ENCODE measurements around the gene ZPR1.

The ZPR1 gene

DNA sequence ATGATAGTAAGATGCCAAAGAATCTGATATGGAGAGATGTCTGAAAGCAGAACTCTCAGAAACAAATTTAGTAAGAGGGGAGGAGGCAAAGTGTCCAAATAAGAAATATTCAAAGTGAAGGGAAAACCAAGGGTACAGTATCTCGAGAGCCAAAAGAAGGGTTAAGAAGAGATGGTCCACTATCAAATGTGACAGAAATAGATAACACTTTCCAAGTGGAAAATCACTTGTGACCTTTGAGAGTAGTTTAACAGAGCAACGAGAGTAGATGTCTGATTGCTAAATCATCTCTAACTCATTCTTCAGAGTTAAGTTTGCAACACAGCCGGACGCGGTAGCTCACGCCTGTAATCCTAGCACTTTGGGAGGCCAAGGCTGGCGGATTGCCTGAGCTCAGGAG, 10.8 kb downstream of the ZPR1 start:
- H3K27me3 ChIP-seq (ENCODE audit: insufficient read depth, low read depth, severe bottlenecking), result no peaks in the 10 kb centered on the region
- TF ChIP-seq, protein P1, sequence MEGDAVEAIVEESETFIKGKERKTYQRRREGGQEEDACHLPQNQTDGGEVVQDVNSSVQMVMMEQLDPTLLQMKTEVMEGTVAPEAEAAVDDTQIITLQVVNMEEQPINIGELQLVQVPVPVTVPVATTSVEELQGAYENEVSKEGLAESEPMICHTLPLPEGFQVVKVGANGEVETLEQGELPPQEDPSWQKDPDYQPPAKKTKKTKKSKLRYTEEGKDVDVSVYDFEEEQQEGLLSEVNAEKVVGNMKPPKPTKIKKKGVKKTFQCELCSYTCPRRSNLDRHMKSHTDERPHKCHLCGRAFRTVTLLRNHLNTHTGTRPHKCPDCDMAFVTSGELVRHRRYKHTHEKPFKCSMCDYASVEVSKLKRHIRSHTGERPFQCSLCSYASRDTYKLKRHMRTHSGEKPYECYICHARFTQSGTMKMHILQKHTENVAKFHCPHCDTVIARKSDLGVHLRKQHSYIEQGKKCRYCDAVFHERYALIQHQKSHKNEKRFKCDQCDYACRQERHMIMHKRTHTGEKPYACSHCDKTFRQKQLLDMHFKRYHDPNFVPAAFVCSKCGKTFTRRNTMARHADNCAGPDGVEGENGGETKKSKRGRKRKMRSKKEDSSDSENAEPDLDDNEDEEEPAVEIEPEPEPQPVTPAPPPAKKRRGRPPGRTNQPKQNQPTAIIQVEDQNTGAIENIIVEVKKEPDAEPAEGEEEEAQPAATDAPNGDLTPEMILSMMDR (IDR thresholded peaks at IDR 0.05; ENCODE audit: low read depth, low read length), result no peak
- no peak for DNase-seq
- peaks cover 34% of the 10 kb centered on the region for H3K36me3 ChIP-seq
- H3K27ac ChIP-seq, result no peak overlapping the region
- H3K4me3 ChIP-seq (ENCODE audit: low read depth, low read length), result no peak overlapping the region
- H3K9me3 ChIP-seq (ENCODE audit: severe bottlenecking), result no peaks in the 10 kb centered on the region

DNA sequence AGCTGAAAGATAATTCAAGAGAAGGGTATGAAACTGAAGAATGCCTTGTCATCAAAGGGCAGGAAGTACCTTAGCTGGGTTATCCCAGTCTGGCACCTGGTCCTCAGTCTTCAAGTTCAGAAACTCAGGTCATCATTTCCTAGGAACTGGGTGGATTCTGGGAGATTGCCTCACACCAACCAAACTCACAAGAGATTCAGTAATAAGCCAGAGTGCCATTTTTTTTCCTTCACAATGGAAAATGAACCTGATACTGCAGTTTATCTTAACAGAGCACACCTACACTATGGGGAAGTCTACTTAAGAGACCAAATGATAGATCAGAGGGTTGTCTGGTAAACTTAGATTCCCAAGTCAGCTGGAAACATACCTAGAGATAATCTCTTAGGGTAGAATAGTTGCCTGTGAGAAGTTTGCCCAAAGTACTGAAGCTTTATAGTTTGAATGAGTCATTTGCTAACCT, 11.3 kb downstream of the ZPR1 start:
- H3K9me3 ChIP-seq (ENCODE audit: severe bottlenecking), result no peaks in the 10 kb centered on the region
- TF ChIP-seq, protein P1 (IDR thresholded peaks at IDR 0.05; ENCODE audit: low read depth, low read length), result no peak
- peaks cover 31% of the 10 kb centered on the region for H3K36me3 ChIP-seq
- no peak overlapping the region for H3K27ac ChIP-seq
- DNase-seq, result no peak
- no peaks in the 10 kb centered on the region for H3K27me3 ChIP-seq (ENCODE audit: insufficient read depth, low read depth, severe bottlenecking)
- no peak overlapping the region for H3K4me3 ChIP-seq (ENCODE audit: low read depth, low read length)

DNA sequence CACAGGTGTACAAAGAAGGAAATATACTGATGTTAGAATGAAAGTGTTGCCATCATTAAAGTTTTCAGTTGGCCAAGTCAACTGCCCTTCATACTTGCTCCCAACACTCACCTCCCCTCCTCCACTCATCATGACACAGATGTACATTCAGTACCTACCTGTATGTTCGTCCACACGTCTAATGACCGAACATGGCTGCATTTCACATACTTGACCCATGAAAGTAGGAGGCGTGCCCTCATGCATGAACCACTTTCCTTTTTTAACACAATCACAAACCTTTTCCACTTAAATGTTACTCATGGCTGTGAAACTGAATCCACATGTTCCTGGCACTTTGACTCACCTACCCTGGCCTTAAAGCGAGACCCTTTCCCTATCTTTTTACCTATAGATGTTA, 11.8 kb downstream of the ZPR1 start:
- Histone ChIP-seq H3K27ac (no peak overlapping the region), H3K27me3 (ENCODE audit: insufficient read depth, low read depth, severe bottlenecking) (no peaks in the 10 kb centered on the region), H3K36me3 (peaks cover 27% of the 10 kb centered on the region), H3K4me3 (ENCODE audit: low read depth, low read length) (no peak overlapping the region), H3K9me3 (ENCODE audit: severe bottlenecking) (no peaks in the 10 kb centered on the region)
- TF ChIP-seq, protein P1 (IDR thresholded peaks at IDR 0.05; ENCODE audit: low read depth, low read length), result no peak
- DNase-seq, result no peak

DNA sequence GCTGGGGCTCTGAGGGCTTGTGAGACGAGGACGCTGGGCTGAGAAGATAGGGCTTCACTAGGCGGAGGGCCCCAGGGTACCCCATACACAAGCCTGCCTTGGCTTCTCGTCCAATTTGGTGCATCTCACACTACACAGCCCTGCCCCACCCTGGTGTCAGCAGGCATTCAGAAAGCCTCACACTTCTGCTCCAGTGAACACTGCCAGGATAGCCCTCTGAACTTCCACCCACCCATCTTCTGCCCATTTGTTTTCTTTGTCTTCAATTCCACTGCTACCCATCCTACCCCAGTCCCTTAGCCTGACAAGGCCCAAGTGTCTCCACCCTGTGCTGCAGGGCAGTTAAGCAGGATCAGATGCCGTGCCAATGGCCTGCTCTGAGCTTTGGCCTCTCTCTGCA, 13.2 kb downstream of the ZPR1 start:
- Histone ChIP-seq H3K36me3 (peaks cover 26% of the 10 kb centered on the region), H3K27ac (no peak overlapping the region), H3K9me3 (ENCODE audit: severe bottlenecking) (no peaks in the 10 kb centered on the region), H3K27me3 (ENCODE audit: insufficient read depth, low read depth, severe bottlenecking) (no peaks in the 10 kb centered on the region), H3K4me3 (ENCODE audit: low read depth, low read length) (no peak overlapping the region)
- TF ChIP-seq, protein P1 (IDR thresholded peaks at IDR 0.05; ENCODE audit: low read depth, low read length), result no peak
- no peak for DNase-seq

DNA sequence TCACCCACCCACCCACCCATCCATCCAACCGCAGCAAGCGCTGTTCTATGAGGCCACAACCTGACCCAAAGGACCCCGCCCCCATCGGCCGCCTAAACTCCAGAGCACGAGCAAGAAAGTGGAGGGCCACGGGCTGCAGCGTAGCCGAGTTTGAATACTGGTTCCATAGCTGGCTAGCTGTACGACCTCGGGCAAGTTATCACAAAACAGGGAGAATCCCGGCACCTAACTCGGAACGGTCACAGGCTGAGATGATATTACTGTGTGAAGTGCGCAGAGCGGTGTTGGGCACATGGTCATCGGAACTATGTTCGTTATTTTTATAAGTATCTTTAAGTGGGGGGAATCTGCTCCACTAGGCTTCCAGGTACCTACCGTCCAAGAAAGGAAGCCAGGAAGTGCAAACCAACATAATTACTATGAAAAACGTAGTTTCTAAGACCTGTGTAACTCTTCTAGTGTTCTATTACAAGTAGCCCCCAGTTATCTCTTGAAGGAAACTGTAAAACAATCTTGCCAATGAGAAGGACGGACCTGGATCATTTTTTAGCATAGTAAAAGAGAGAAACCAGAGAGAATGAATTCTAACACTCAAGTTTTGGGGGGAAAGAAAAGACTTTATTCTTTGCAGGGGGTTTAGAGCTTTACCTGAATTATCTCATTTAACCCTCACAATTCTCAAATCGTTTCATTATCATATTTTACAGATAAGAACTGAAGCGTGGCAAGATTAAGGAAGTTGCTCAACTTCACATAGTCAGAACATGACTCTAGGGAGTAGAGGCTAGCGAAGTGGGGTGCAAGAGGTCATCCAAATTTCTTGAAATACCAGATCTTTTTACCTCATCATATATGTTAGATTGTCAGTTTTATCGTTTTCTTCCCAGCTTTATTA, 14.4 kb downstream of the ZPR1 start:
- TF ChIP-seq, protein P1 (IDR thresholded peaks at IDR 0.05; ENCODE audit: low read depth, low read length), result no peak
- Histone ChIP-seq H3K27me3 (ENCODE audit: insufficient read depth, low read depth, severe bottlenecking) (no peaks in the 10 kb centered on the region), H3K36me3 (peaks cover 29% of the 10 kb centered on the region), H3K27ac (peak overlapping the region; percentile 98), H3K4me3 (ENCODE audit: low read depth, low read length) (peak overlapping the region; percentile 94), H3K9me3 (ENCODE audit: severe bottlenecking) (no peaks in the 10 kb centered on the region)
- no peak for DNase-seq

Data from WERI-Rb-1 (cell line).